Vagina (tissue), 2 donors: ENCODE results near the gene ZCCHC7. TPM values are rescaled to one million over a fixed set of nuclear protein-coding genes. Genes with fewer than 3 reads are reported as not detected.

Experiments used
- DNase-seq, 2 donors: peaks; one replicate each; pipeline ENCODE4 v3.0.0-alpha.2; 2017; ENCODE audit errors: extremely low spot score in 2 of 2
- H3K27ac ChIP-seq: fragments of 200-600 bp; sonication (generic); one replicate; pipeline ENCODE4 v1.5.1; 2019
- H3K27me3 ChIP-seq: fragments of 200-600 bp; sonication (generic); one replicate; pipeline ENCODE4 v1.5.1; 2019
- H3K36me3 ChIP-seq, 2 donors: fragments of 200-600 bp; sonication (generic); one replicate each; pipeline ENCODE4 v1.5.1; 2017 to 2019
- H3K4me1 ChIP-seq: fragments of 200-600 bp; sonication (generic); one replicate; pipeline ENCODE4 v1.5.1; 2019
- H3K4me3 ChIP-seq, 2 donors: fragments of 200-600 bp; sonication (generic); 1 replicate in 1 of 2; 2 replicates in 1 of 2; pipeline ENCODE4 v1.5.1; 2016 to 2019
- H3K9me3 ChIP-seq: fragments of 200-600 bp; sonication (generic); one replicate; pipeline ENCODE4 v1.5.1; 2019
- CTCF ChIP-seq, 3 experiments: fragments of 450-650 bp in 2 of 3; fragments of 200-600 bp in 1 of 3; sonication (generic) in 1 of 3; IDR thresholded peaks; one replicate each; pipeline ENCODE4 v1.5.1; 2017 to 2019; ENCODE audit warnings: antibody characterized with exemption in 3 of 3, mild to moderate bottlenecking in 2 of 3, moderate library complexity in 2 of 3
- POLR2A ChIP-seq, 2 donors: fragments of 450-650 bp; IDR thresholded peaks; one replicate each; pipeline ENCODE4 v1.6.1; 2017; ENCODE audit warnings: antibody characterized with exemption in 2 of 2, mild to moderate bottlenecking in 2 of 2, moderate library complexity in 2 of 2
- POLR2AphosphoS5 ChIP-seq, 2 donors: sonication (generic); formaldehyde crosslinking; IDR thresholded peaks; one replicate each; pipeline ENCODE4 v1.9.0; 2017; ENCODE audit warnings: antibody characterized with exemption in 2 of 2, mild to moderate bottlenecking in 2 of 2, low read depth in 1 of 2; ENCODE audit not compliant: insufficient read depth in 1 of 2
- intact Hi-C: fragments of 100-400 bp; cut with DNase I; formaldehyde crosslinking; loops from one replicate; pipeline ENCODE4 v1.15.1; 2023
- total RNA-seq: library from RNA; depleted of rRNA; stranded (reverse); fragments of >200 nt; gene quantifications from one replicate; pipeline ENCODE4 v1.2.3, GENCODE V29; 2016

The ZCCHC7 gene
- total RNA-seq, 1 donor from 2014 or later, result 15.2 TPM

GRCh38 chr9:37126214-37126788 is 5.9 kb downstream of the ZCCHC7 start:
- H3K4me1 ChIP-seq, result peaks cover 32% of the 10 kb centered on the region
- H3K9me3 ChIP-seq, result no peaks in the 10 kb centered on the region
- H3K4me3 ChIP-seq, result no peak overlapping the region
- no peak overlapping the region for H3K27ac ChIP-seq
- DNase-seq, result no peak
- intact Hi-C loops, result no loop called here
- no peak for TF ChIP-seq POLR2AphosphoS5 (IDR thresholded peaks at IDR 0.05; ENCODE audit: insufficient read depth in 1 of 2, low read depth in 1 of 2)
- no peak for TF ChIP-seq POLR2A (IDR thresholded peaks at IDR 0.05)
- TF ChIP-seq CTCF (IDR thresholded peaks at IDR 0.05), result no peak
- peaks cover 0 to 11% of the 10 kb centered on the region in 2 donors for H3K36me3 ChIP-seq
- no peaks in the 10 kb centered on the region for H3K27me3 ChIP-seq

- Histone ChIP-seq H3K36me3 (peaks cover 0 to 11% of the 10 kb centered on the region in 2 donors), H3K9me3 (no peaks in the 10 kb centered on the region), H3K4me1 (peaks cover 25% of the 10 kb centered on the region), H3K4me3 (no peak overlapping the region), H3K27me3 (no peaks in the 10 kb centered on the region), H3K27ac (no peak overlapping the region)
- DNase-seq, result no peak
- no peak for TF ChIP-seq CTCF (IDR thresholded peaks at IDR 0.05)
- TF ChIP-seq POLR2A (IDR thresholded peaks at IDR 0.05), result no peak
- no peak for TF ChIP-seq POLR2AphosphoS5 (IDR thresholded peaks at IDR 0.05; ENCODE audit: insufficient read depth in 1 of 2, low read depth in 1 of 2)
- intact Hi-C loops, result no loop called here
Observed at GRCh38 chr9:37127018-37127417, 6.6 kb downstream of the ZCCHC7 start.

GRCh38 chr9:37128051-37128450 is 7.7 kb downstream of the ZCCHC7 start:
- H3K27me3 ChIP-seq, result no peaks in the 10 kb centered on the region
- no peak overlapping the region for H3K27ac ChIP-seq
- H3K4me3 ChIP-seq, result no peak overlapping the region
- no peaks in the 10 kb centered on the region for H3K9me3 ChIP-seq
- intact Hi-C loops, result no loop called here
- H3K36me3 ChIP-seq, result peaks cover 0 to 18% of the 10 kb centered on the region in 2 donors
- no peak for DNase-seq
- no peak for TF ChIP-seq POLR2A (IDR thresholded peaks at IDR 0.05)
- no peak for TF ChIP-seq CTCF (IDR thresholded peaks at IDR 0.05)
- peaks cover 14% of the 10 kb centered on the region for H3K4me1 ChIP-seq

GRCh38 chr9:37134166-37134565 is 13.8 kb downstream of the ZCCHC7 start:
- TF ChIP-seq POLR2A (IDR thresholded peaks at IDR 0.05), result no peak
- no peak for TF ChIP-seq CTCF (IDR thresholded peaks at IDR 0.05)
- no peak for TF ChIP-seq POLR2AphosphoS5 (IDR thresholded peaks at IDR 0.05; ENCODE audit: insufficient read depth in 1 of 2, low read depth in 1 of 2)
- H3K4me1 ChIP-seq, result no peaks in the 10 kb centered on the region
- no peak overlapping the region for H3K4me3 ChIP-seq
- H3K27me3 ChIP-seq, result no peaks in the 10 kb centered on the region
- intact Hi-C loops, result no loop called here
- H3K36me3 ChIP-seq, result peaks cover 0 to 13% of the 10 kb centered on the region in 2 donors
- DNase-seq, result no peak
- H3K27ac ChIP-seq, result no peak overlapping the region
- H3K9me3 ChIP-seq, result no peaks in the 10 kb centered on the region

- no peak for DNase-seq
- H3K27ac ChIP-seq, result no peak overlapping the region
Observed at GRCh38 chr9:37141015-37141414, 20.6 kb downstream of the ZCCHC7 start.

More at GRCh38 chr9:37141015-37141414, 20.6 kb downstream of the ZCCHC7 start:
- Histone ChIP-seq H3K4me1 (peaks cover under 1% of the 10 kb centered on the region), H3K27me3 (no peaks in the 10 kb centered on the region), H3K4me3 (no peak overlapping the region), H3K9me3 (no peaks in the 10 kb centered on the region), H3K36me3 (peaks cover 0 to 6% of the 10 kb centered on the region in 2 donors)
- TF ChIP-seq CTCF (IDR thresholded peaks at IDR 0.05) (no peak), POLR2A (IDR thresholded peaks at IDR 0.05) (no peak), POLR2AphosphoS5 (IDR thresholded peaks at IDR 0.05; ENCODE audit: insufficient read depth in 1 of 2, low read depth in 1 of 2) (no peak)
- intact Hi-C loops, result no loop called here
